IPS-18c (cell line): ENCODE data around the gene SLC27A4.

ENCODE experiments used
- H3K4me3 ChIP-seq: 2 replicates; pipeline ENCODE4 v1.7.0; 2013; ENCODE audit warnings: low read depth, mild to moderate bottlenecking, low read length, moderate library complexity; ENCODE audit not compliant: insufficient read depth
- H3K9me3 ChIP-seq: one replicate; pipeline ENCODE4 v1.6.1; 2013; ENCODE audit warnings: mild to moderate bottlenecking, low read length, moderate library complexity; ENCODE audit not compliant: control insufficient read depth, insufficient read depth

The SLC27A4 gene

GRCh38 chr9:128339761-128340690 lies at the start of gene SLC27A4:
SLC27A4 (plus strand) TSS chr9:128340527; CDS start chr9:128343133, 2,606 bp downstream.
- Histone ChIP-seq H3K4me3 (peak within 1 kb of the TSS; percentile 86), H3K9me3 (no peaks in the 10 kb centered on the region)

- no peak overlapping the region for H3K4me3 ChIP-seq
- H3K9me3 ChIP-seq: no peaks in the 10 kb centered on the region
Measured at GRCh38 chr9:128292009-128292408, 48.3 kb upstream of the SLC27A4 start.

- H3K9me3 ChIP-seq: no peaks in the 10 kb centered on the region
- no peak overlapping the region for H3K4me3 ChIP-seq
Measured at GRCh38 chr9:128293091-128293490, 47.2 kb upstream of the SLC27A4 start.

GRCh38 chr9:128294142-128294541 lies 46.2 kb upstream of the SLC27A4 start:
- Histone ChIP-seq H3K4me3 (no peak overlapping the region), H3K9me3 (no peaks in the 10 kb centered on the region)

- H3K4me3 ChIP-seq: no peak overlapping the region
Measured at GRCh38 chr9:128296340-128297220, 43.7 kb upstream of the SLC27A4 start.

GRCh38 chr9:128297221-128297773 lies 43.0 kb upstream of the SLC27A4 start:
- Histone ChIP-seq H3K9me3 (no peaks in the 10 kb centered on the region), H3K4me3 (no peak overlapping the region)

More at GRCh38 chr9:128296340-128297220, 43.7 kb upstream of the SLC27A4 start:
- H3K9me3 ChIP-seq: no peaks in the 10 kb centered on the region

- Histone ChIP-seq H3K9me3 (no peaks in the 10 kb centered on the region), H3K4me3 (no peak overlapping the region)
Measured at GRCh38 chr9:128298535-128299482, 41.5 kb upstream of the SLC27A4 start.

- H3K9me3 ChIP-seq: no peaks in the 10 kb centered on the region
- no peak overlapping the region for H3K4me3 ChIP-seq
Measured at GRCh38 chr9:128304136-128304970, 36.0 kb upstream of the SLC27A4 start.

- H3K9me3 ChIP-seq: no peaks in the 10 kb centered on the region
- H3K4me3 ChIP-seq: no peak overlapping the region
Measured at GRCh38 chr9:128304971-128305288, 35.4 kb upstream of the SLC27A4 start.

- Histone ChIP-seq H3K9me3 (peaks cover 4% of the 10 kb centered on the region), H3K4me3 (no peak overlapping the region)
Measured at GRCh38 chr9:128309551-128309950, 30.8 kb upstream of the SLC27A4 start.

- peaks cover 4% of the 10 kb centered on the region for H3K9me3 ChIP-seq
- H3K4me3 ChIP-seq: no peak overlapping the region
Measured at GRCh38 chr9:128310461-128310860, 29.9 kb upstream of the SLC27A4 start.

GRCh38 chr9:128314697-128315096 lies 25.6 kb upstream of the SLC27A4 start:
- Histone ChIP-seq H3K4me3 (no peak overlapping the region), H3K9me3 (peaks cover 4% of the 10 kb centered on the region)

GRCh38 chr9:128316421-128316820 lies 23.9 kb upstream of the SLC27A4 start:
- H3K9me3 ChIP-seq: peaks cover 4% of the 10 kb centered on the region
- no peak overlapping the region for H3K4me3 ChIP-seq

- no peak overlapping the region for H3K4me3 ChIP-seq
- peaks cover 4% of the 10 kb centered on the region for H3K9me3 ChIP-seq
Measured at GRCh38 chr9:128317629-128318028, 22.7 kb upstream of the SLC27A4 start.

- H3K4me3 ChIP-seq: peak overlapping the region; percentile 86
- no peaks in the 10 kb centered on the region for H3K9me3 ChIP-seq
Measured at GRCh38 chr9:128321343-128321742, 19.0 kb upstream of the SLC27A4 start.

GRCh38 chr9:128321879-128322403 lies 18.4 kb upstream of the SLC27A4 start:
- Histone ChIP-seq H3K4me3 (peak overlapping the region; percentile 86), H3K9me3 (no peaks in the 10 kb centered on the region)
